ENCODE results near the gene TMEM106A.
"Not testable (repeated sequence)": the region's sequence is repeated elsewhere in the genome, so short reads cannot be mapped to it uniquely, and the experiment has no call there.

GRCh38 chr17:43246456-43246855 is 34.8 kb downstream of the TMEM106A start:
- TF ChIP-seq RNF2 (IDR thresholded peaks at IDR 0.05; ENCODE audit: borderline replicate concordance, low read depth); REST (IDR thresholded peaks at IDR 0.05); MAX (IDR thresholded peaks at IDR 0.05); POLR2AphosphoS2 (conservative IDR thresholded peaks at IDR 0.05; ENCODE audit: low read length); POLR2A (IDR thresholded peaks at IDR 0.05; ENCODE audit: low read length); CTCF (IDR thresholded peaks at IDR 0.05); TP53 (CRISPR knock-in tag; IDR thresholded peaks at IDR 0.05); HDAC2 (IDR thresholded peaks at IDR 0.05): not testable (repeated sequence)

Measured in A549 (cell line).